Measurements from ENCODE around the gene LMBRD2.

- TF ChIP-seq CHD2 (IDR thresholded peaks at IDR 0.05; ENCODE audit: low read length, partially characterized antibody) (no peak), KDM5A (IDR thresholded peaks at IDR 0.05) (no peak), MYC (IDR thresholded peaks at IDR 0.05; ENCODE audit: borderline replicate concordance, low read length) (no peak), RFX5 (IDR thresholded peaks at IDR 0.05) (no peak), POLR2A (IDR thresholded peaks at IDR 0.05; ENCODE audit: low read length) (no peak), HOXA7 (CRISPR knock-in tag; IDR thresholded peaks at IDR 0.05) (no peak), EP300 (IDR thresholded peaks at IDR 0.05) (no peak), JUN (IDR thresholded peaks at IDR 0.05) (no peak), ZFP36 (IDR thresholded peaks at IDR 0.05; ENCODE audit: borderline replicate concordance, partially characterized antibody) (no peak), USF2 (IDR thresholded peaks at IDR 0.05) (no peak), BHLHE40 (IDR thresholded peaks at IDR 0.05; ENCODE audit: low read depth, low read length) (no peak), ELK1 (IDR thresholded peaks at IDR 0.05; ENCODE audit: low read depth, low read length) (no peak)
- TF ChIP-seq, protein P1, sequence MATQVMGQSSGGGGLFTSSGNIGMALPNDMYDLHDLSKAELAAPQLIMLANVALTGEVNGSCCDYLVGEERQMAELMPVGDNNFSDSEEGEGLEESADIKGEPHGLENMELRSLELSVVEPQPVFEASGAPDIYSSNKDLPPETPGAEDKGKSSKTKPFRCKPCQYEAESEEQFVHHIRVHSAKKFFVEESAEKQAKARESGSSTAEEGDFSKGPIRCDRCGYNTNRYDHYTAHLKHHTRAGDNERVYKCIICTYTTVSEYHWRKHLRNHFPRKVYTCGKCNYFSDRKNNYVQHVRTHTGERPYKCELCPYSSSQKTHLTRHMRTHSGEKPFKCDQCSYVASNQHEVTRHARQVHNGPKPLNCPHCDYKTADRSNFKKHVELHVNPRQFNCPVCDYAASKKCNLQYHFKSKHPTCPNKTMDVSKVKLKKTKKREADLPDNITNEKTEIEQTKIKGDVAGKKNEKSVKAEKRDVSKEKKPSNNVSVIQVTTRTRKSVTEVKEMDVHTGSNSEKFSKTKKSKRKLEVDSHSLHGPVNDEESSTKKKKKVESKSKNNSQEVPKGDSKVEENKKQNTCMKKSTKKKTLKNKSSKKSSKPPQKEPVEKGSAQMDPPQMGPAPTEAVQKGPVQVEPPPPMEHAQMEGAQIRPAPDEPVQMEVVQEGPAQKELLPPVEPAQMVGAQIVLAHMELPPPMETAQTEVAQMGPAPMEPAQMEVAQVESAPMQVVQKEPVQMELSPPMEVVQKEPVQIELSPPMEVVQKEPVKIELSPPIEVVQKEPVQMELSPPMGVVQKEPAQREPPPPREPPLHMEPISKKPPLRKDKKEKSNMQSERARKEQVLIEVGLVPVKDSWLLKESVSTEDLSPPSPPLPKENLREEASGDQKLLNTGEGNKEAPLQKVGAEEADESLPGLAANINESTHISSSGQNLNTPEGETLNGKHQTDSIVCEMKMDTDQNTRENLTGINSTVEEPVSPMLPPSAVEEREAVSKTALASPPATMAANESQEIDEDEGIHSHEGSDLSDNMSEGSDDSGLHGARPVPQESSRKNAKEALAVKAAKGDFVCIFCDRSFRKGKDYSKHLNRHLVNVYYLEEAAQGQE (IDR thresholded peaks at IDR 0.05), result no peak
- TF ChIP-seq, protein P2, sequence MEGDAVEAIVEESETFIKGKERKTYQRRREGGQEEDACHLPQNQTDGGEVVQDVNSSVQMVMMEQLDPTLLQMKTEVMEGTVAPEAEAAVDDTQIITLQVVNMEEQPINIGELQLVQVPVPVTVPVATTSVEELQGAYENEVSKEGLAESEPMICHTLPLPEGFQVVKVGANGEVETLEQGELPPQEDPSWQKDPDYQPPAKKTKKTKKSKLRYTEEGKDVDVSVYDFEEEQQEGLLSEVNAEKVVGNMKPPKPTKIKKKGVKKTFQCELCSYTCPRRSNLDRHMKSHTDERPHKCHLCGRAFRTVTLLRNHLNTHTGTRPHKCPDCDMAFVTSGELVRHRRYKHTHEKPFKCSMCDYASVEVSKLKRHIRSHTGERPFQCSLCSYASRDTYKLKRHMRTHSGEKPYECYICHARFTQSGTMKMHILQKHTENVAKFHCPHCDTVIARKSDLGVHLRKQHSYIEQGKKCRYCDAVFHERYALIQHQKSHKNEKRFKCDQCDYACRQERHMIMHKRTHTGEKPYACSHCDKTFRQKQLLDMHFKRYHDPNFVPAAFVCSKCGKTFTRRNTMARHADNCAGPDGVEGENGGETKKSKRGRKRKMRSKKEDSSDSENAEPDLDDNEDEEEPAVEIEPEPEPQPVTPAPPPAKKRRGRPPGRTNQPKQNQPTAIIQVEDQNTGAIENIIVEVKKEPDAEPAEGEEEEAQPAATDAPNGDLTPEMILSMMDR (IDR thresholded peaks at IDR 0.05), result no peak
These were observed 95.3 kb downstream of the LMBRD2 start for GRCh38 chr5:36056422-36056821.
